Activated T-cell treated with anti-CD3 and anti-CD28 coated beads, Interleukin-2, amount 50 U/mL, for 24 hours (primary cell): ENCODE measurements around the gene HJV.

ENCODE experiments used
- DNase-seq: peaks from one replicate; pipeline ENCODE4 v3.0.0-alpha.2; 2020
- H3K27ac Mint-ChIP-seq: 2 replicates; pipeline ENCODE4 v1.8.0; 2020; ENCODE audit warnings: mild to moderate bottlenecking, mixed read lengths
- H3K27me3 Mint-ChIP-seq: 2 replicates; pipeline ENCODE4 v1.8.0; 2020; ENCODE audit warnings: mixed read lengths
- H3K36me3 Mint-ChIP-seq: 2 replicates; pipeline ENCODE4 v1.8.0; 2020; ENCODE audit warnings: low read depth, mixed read lengths
- H3K4me1 Mint-ChIP-seq: 2 replicates; pipeline ENCODE4 v1.8.0; 2020; ENCODE audit warnings: low read depth, mixed read lengths
- H3K4me3 Mint-ChIP-seq: 2 replicates; pipeline ENCODE4 v1.8.0; 2020; ENCODE audit warnings: mild to moderate bottlenecking, moderate library complexity, mixed read lengths
- H3K9me3 Mint-ChIP-seq: 2 replicates; pipeline ENCODE4 v1.8.0; 2020; ENCODE audit warnings: mixed read lengths

HJV gene

GRCh38 chr1:145992502-145992936 lies 29.0 kb downstream of the HJV start:
- Mint-ChIP-seq H3K27ac (peak overlapping the region; percentile 96), H3K36me3 (peaks cover 55% of the 10 kb centered on the region), H3K4me3 (peak overlapping the region; percentile 97), H3K27me3 (no peaks in the 10 kb centered on the region), H3K9me3 (no peaks in the 10 kb centered on the region), H3K4me1 (peaks cover 63% of the 10 kb centered on the region)
- peak; percentile 31 for DNase-seq

DNA sequence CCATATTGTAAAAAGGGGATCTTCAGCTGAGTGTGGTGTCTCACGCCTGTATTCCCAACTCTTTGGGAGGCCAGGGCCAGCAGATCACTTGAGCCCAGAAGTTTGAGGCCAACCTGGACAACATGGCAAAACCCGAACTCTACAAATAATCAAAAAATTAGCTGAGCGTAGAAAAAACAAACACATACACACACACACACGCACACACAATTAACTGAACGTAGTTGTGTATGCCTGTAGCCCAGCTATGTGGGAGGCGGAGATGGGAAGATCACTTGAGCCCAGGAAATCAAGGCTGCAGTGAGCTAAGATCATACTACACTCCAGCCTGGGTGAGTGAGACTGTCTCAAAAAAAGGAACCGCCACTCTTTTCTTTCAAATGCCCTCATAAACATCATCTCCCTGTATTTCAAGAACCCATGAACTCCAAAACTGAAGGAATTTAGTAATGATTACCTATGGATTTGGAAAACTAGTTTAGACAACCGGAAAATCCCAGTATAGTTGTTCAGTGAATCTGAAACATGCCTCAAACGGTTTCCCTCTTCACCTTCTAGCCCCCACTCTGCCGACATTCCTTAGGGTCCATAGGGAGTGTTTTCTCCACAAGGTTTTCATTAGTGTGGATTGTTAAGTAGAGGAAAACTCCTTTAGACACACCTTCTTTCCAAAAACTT lies 29.7 kb downstream of the HJV start:
- no peaks in the 10 kb centered on the region for H3K27me3 Mint-ChIP-seq
- peaks cover 59% of the 10 kb centered on the region for H3K4me1 Mint-ChIP-seq
- peak overlapping the region; percentile 45 for H3K27ac Mint-ChIP-seq
- no peak for DNase-seq
- H3K36me3 Mint-ChIP-seq = peaks cover 54% of the 10 kb centered on the region
- H3K9me3 Mint-ChIP-seq = no peaks in the 10 kb centered on the region
- H3K4me3 Mint-ChIP-seq = no peak overlapping the region

- Mint-ChIP-seq H3K27me3 (no peaks in the 10 kb centered on the region), H3K36me3 (peaks cover 39% of the 10 kb centered on the region), H3K4me1 (peaks cover 67% of the 10 kb centered on the region), H3K4me3 (no peak overlapping the region), H3K27ac (peak overlapping the region; percentile 73), H3K9me3 (no peaks in the 10 kb centered on the region)
- peak; percentile 26 for DNase-seq
These were observed 31.2 kb downstream of the HJV start for GRCh38 chr1:145990249-145990855.

DNA sequence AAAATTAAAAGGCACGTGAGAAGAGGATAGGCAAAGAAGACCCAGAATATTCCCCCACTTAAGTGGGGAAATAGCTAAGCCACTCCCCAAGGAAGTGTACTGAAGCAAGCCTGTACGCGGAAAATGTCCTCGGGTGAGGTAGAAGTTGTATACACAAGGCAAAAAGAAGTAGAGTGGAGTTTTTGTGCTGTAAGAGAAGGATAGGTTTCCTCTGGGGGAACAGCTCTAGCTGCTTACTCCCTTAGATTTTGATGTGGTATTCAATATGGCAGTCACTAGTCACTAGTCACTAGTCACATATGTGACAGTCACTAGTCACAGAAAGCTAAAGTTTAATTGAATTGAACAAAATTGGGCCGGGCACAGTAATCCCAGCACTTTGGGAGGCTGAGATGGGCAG lies 32.8 kb downstream of the HJV start:
- no peak for DNase-seq
- no peaks in the 10 kb centered on the region for H3K9me3 Mint-ChIP-seq
- H3K27ac Mint-ChIP-seq = peak overlapping the region; percentile 82
- H3K4me3 Mint-ChIP-seq = no peak overlapping the region
- peaks cover 23% of the 10 kb centered on the region for H3K36me3 Mint-ChIP-seq
- H3K4me1 Mint-ChIP-seq = peaks cover 69% of the 10 kb centered on the region
- H3K27me3 Mint-ChIP-seq = no peaks in the 10 kb centered on the region

GRCh38 chr1:145987926-145988325 lies 33.6 kb downstream of the HJV start:
- peaks cover 15% of the 10 kb centered on the region for H3K36me3 Mint-ChIP-seq
- DNase-seq = no peak
- no peak overlapping the region for H3K4me3 Mint-ChIP-seq
- H3K27ac Mint-ChIP-seq = peak overlapping the region; percentile 48
- H3K9me3 Mint-ChIP-seq = no peaks in the 10 kb centered on the region
- H3K27me3 Mint-ChIP-seq = no peaks in the 10 kb centered on the region
- H3K4me1 Mint-ChIP-seq = peaks cover 69% of the 10 kb centered on the region

GRCh38 chr1:145986551-145986950 lies 35.0 kb downstream of the HJV start:
- no peaks in the 10 kb centered on the region for H3K27me3 Mint-ChIP-seq
- H3K9me3 Mint-ChIP-seq = no peaks in the 10 kb centered on the region
- no peak overlapping the region for H3K27ac Mint-ChIP-seq
- no peak for DNase-seq
- H3K36me3 Mint-ChIP-seq = peaks cover 1% of the 10 kb centered on the region
- peaks cover 69% of the 10 kb centered on the region for H3K4me1 Mint-ChIP-seq
- H3K4me3 Mint-ChIP-seq = no peak overlapping the region

- DNase-seq = no peak
- Mint-ChIP-seq H3K4me1 (peaks cover 71% of the 10 kb centered on the region), H3K36me3 (no peaks in the 10 kb centered on the region), H3K27me3 (no peaks in the 10 kb centered on the region), H3K4me3 (peak overlapping the region; percentile 49), H3K27ac (peak overlapping the region; percentile 69), H3K9me3 (no peaks in the 10 kb centered on the region)
These were observed 35.8 kb downstream of the HJV start for GRCh38 chr1:145985502-145986439.

DNA sequence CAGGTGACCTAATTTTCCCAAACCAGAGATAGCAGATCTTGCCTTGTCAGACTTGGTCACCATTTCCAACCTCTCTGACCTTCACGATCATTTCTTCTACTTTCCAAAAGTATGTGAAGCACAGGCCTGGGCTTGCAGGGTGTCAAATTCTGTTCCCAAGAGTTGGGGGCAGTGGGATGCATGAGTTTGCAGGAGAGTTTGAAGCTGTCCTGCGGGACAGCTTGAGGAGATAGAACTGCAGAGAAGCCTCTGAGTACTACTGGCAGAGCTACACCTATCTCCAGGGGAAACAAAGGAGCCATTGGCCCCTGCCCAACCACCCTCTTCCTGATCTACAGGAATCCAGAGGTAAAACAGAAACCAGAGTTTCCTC lies 36.4 kb downstream of the HJV start:
- peaks cover 64% of the 10 kb centered on the region for H3K4me1 Mint-ChIP-seq

DNA sequence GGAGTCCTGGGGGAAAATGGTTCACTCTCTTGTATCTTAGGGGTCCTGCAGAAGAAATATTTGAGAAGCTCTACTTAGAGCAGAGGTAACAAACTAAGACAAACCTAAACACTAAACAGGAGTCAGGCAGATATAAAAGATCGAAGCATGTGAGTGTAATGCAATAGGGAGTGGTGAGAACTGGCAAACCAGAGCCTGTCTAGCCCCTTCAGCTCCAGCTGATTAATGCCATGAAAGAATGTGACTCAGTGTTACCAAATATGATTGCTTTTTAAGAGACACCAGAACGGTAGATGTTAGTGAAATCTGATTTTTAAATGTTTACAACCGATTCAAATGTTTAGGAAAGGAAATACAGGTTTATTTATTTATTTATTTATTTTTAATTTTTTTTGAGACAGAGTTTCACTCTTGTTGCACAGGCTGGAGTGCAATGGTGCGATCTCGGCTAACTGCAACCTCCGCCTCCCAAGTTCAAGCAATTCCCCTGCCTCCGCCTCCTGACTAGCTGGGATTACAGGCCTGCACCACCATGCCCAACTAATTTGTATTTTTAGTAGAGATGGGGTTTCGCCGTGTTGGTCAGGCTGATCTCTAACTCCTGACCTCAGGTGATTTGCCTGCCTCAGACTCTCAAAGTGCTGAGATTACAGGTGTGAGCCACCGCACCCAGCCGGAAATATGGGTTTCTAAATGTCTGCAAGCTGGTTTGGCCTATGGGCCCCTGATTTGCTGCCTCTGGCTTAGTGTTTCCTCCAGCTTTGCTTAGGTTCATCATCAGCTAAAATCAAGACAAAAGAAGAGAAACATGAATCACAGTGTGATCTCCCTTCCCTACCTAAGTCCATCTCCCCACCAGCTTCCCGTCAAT lies 37.3 kb downstream of the HJV start:
- Mint-ChIP-seq H3K27ac (peak overlapping the region; percentile 69), H3K9me3 (no peaks in the 10 kb centered on the region), H3K4me3 (no peak overlapping the region), H3K36me3 (no peaks in the 10 kb centered on the region), H3K4me1 (peaks cover 64% of the 10 kb centered on the region), H3K27me3 (no peaks in the 10 kb centered on the region)
- DNase-seq = no peak

More for the DNA sequence above, 36.4 kb downstream of the HJV start:
- peak overlapping the region; percentile 49 for H3K4me3 Mint-ChIP-seq
- no peaks in the 10 kb centered on the region for H3K27me3 Mint-ChIP-seq
- H3K36me3 Mint-ChIP-seq = no peaks in the 10 kb centered on the region
- DNase-seq = no peak
- peak overlapping the region; percentile 69 for H3K27ac Mint-ChIP-seq
- no peaks in the 10 kb centered on the region for H3K9me3 Mint-ChIP-seq

DNA sequence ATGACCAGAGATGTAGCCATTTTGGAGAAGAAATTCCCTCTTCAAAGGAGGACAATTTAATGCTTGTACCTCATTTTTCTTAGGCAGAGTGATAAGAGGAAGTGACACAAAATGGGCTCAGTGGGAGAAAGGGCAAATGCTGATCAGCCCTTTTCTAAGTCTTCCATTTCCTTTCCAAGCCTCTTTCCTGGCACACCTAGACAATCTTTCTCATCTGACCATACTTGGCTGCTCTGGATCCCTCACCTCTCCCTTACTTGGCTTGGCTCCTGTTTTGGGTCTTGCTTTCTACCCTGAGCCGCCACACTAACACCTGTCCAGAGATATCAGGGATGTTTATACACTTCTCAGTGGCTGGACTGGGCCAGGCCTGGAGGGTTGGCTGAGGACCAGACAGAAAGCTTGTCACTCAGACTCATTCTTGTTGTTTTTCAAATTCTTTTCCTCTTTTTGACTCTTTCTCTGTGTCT lies 38.3 kb downstream of the HJV start:
- no peaks in the 10 kb centered on the region for H3K36me3 Mint-ChIP-seq
- peak overlapping the region; percentile 78 for H3K27ac Mint-ChIP-seq
- H3K4me1 Mint-ChIP-seq = peaks cover 57% of the 10 kb centered on the region
- H3K9me3 Mint-ChIP-seq = no peaks in the 10 kb centered on the region
- no peaks in the 10 kb centered on the region for H3K27me3 Mint-ChIP-seq
- no peak overlapping the region for H3K4me3 Mint-ChIP-seq
- DNase-seq = peak; percentile 32

- Mint-ChIP-seq H3K27me3 (no peaks in the 10 kb centered on the region), H3K36me3 (peaks cover 3% of the 10 kb centered on the region), H3K27ac (no peak overlapping the region), H3K9me3 (no peaks in the 10 kb centered on the region), H3K4me3 (no peak overlapping the region), H3K4me1 (peaks cover 50% of the 10 kb centered on the region)
- peak; percentile 20 for DNase-seq
These were observed 39.4 kb downstream of the HJV start for GRCh38 chr1:145982010-145982723.

- no peak for DNase-seq
- no peaks in the 10 kb centered on the region for H3K9me3 Mint-ChIP-seq
- no peak overlapping the region for H3K4me3 Mint-ChIP-seq
- no peaks in the 10 kb centered on the region for H3K27me3 Mint-ChIP-seq
- H3K27ac Mint-ChIP-seq = no peak overlapping the region
- peaks cover 43% of the 10 kb centered on the region for H3K4me1 Mint-ChIP-seq
- peaks cover 3% of the 10 kb centered on the region for H3K36me3 Mint-ChIP-seq
These were observed 41.0 kb downstream of the HJV start for GRCh38 chr1:145980457-145980994.

- Mint-ChIP-seq H3K36me3 (peaks cover 3% of the 10 kb centered on the region), H3K9me3 (no peaks in the 10 kb centered on the region), H3K4me1 (peaks cover 36% of the 10 kb centered on the region), H3K4me3 (no peak overlapping the region), H3K27me3 (no peaks in the 10 kb centered on the region), H3K27ac (no peak overlapping the region)
- DNase-seq = peak; percentile 50
These were observed 41.6 kb downstream of the HJV start for GRCh38 chr1:145979746-145980456.
